Subcutaneous adipose tissue (tissue), 4 donors: ENCODE results near the gene VAPA. TPM values are rescaled to one million over a fixed set of nuclear protein-coding genes. Genes with fewer than 3 reads are reported as not detected.

Experiments
- total RNA-seq, 4 donors: library from RNA; depleted of rRNA; stranded (reverse); fragments of >200 nt; gene quantifications; one replicate each; pipeline ENCODE4 v1.1.0, GENCODE V29; 2016
- TF ChIP-seq, protein P1 (sequence below): fragments of 450-650 bp; IDR thresholded peaks from one replicate; pipeline ENCODE4 v1.5.1; 2016; ENCODE audit warnings: low read depth, mild to moderate bottlenecking, control low read depth, antibody characterized with exemption, moderate library complexity

VAPA gene
- total RNA-seq, 4 donors from 2014 or later, result 176 to 282 (median 249) TPM

DNA sequence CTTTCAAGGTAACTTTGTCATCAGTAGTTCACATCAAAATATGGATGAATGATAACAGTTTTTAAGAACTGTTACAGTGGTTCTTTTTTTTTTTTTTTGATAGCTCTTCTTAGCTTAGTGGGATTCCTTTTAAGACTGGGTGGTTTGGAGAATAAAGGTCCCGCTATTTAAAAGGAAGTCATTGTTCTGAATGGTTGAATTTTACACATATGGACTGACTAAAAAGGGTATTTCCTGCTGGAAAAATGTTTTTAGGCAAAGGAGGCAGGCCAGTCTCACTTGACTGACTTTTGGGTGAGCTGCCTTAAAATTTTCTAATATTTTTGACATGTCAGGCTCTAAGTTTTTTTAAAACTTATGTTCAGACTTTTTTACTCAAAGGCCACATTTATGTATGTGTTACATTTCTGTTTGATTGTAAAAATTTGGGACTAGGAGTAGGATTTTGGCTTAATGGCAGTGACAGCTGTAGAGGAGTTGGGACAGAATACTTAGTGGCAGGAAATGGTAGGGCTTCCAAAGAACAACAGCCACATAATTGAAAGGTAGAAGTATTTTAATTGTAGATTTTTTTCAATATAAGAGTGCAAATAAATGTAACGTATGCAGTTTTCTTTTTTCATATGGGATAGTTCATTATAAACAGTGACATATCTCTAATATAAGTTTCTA, 13.7 kb downstream of the VAPA start:
- TF ChIP-seq, protein P1, sequence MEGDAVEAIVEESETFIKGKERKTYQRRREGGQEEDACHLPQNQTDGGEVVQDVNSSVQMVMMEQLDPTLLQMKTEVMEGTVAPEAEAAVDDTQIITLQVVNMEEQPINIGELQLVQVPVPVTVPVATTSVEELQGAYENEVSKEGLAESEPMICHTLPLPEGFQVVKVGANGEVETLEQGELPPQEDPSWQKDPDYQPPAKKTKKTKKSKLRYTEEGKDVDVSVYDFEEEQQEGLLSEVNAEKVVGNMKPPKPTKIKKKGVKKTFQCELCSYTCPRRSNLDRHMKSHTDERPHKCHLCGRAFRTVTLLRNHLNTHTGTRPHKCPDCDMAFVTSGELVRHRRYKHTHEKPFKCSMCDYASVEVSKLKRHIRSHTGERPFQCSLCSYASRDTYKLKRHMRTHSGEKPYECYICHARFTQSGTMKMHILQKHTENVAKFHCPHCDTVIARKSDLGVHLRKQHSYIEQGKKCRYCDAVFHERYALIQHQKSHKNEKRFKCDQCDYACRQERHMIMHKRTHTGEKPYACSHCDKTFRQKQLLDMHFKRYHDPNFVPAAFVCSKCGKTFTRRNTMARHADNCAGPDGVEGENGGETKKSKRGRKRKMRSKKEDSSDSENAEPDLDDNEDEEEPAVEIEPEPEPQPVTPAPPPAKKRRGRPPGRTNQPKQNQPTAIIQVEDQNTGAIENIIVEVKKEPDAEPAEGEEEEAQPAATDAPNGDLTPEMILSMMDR, result no peak

DNA sequence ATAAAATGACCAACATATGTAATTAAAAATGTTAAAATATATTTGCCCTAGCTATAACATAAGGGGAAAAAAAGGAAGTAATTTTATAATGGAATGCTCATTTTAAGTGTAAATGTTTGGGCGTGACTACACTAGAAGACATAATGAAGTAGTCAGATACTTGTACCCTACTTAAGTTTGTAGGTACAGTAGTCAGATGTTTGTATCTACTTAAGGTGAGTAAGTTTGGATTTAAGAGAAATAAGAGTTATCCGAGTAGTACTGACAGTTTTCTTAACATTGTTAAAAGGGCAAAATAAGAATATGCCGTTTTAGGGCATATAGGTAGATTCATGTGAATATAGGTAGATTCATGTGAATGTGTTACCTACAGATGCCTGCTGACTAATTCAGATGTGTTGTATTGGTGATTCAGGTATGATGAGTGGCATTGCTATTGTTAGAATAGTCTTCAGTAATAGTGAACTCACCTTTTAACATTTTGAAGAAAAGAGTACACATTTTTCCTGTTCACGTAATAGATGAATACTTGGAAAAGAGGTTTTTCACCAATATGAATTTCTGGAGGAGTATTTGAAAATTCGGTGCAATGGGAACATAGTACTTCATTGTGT, 14.9 kb downstream of the VAPA start:
- TF ChIP-seq, protein P1, result no peak

DNA sequence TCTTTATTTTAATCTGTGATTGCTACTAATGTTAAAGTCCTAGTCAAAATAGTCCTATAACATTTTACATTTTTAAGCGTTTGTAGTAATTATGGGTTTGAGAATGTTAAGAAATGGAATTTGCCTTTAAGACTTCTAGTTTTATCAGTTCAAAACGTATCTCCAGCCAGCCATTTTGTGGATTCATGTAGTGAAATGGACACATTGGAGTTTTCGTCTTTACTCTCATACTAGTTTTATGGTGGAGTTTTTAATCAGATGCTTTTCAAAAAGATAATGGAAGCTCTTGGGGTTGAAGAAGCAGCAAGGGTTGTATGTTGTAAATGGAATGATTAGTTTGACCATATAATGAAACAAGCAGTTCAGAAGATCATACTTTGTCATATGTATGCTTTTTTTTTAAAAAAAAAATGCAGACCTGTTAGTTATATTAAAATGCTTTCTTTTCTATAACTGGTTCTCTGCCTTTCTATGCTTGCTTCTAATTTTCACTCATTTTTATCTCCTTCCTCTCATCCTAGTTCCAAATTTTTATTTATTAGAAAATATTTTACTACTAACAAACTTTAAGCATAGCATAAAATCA, 16.6 kb downstream of the VAPA start:
- TF ChIP-seq, protein P1, result no peak

DNA sequence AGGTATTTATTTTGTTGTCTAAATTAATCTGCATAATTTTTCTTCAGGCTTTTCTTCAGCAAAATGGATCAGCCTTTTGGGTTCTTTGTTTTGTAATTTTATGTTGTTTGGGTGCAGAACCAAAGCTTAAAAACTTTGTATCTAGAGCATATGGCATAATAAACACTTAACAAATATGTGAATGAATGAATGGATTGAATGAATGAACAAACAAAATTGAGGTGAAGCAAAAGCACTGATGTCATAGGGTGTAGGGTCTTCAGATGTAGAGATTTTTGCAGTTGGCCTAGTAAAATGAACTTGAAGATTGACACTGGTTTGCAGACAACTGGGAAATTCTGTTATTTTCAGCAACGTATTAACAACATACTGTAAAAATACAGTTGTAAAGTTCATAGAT, 17.3 kb downstream of the VAPA start:
- TF ChIP-seq, protein P1, result no peak

DNA sequence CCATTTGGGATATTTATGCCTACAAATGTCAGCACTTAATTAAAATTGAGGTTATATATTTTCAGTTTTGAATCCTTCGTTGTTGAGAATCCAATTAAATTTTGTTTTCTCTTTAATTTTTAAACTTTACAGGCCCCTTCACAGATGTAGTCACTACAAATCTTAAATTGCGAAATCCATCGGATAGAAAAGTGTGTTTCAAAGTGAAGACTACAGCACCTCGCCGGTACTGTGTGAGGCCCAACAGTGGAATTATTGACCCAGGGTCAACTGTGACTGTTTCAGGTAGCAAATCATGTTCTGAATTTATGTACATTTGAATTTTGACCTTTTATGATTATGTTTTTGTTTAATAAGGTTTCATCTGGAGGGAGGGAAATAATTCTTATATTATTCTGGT, 17.9 kb downstream of the VAPA start:
- TF ChIP-seq, protein P1, result no peak

DNA sequence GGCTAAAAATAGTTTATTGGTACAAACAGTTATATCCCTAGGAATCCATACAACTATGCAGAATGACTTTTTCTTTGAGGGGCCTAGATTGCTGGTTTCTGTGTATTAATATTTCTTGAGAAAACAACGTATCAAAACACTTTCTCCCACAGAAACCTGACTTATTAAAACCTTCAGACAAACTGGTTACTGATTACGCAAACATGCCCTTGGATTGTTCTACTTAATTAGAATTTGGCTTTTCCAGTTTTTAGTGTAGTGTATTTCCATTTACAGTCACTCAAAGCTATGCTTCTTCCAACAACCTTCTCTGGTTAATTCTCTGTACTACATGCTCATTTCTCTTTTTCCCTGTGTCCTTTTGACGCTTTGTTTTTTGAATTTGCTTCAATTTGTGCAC, 20.0 kb downstream of the VAPA start:
- TF ChIP-seq, protein P1, result no peak

DNA sequence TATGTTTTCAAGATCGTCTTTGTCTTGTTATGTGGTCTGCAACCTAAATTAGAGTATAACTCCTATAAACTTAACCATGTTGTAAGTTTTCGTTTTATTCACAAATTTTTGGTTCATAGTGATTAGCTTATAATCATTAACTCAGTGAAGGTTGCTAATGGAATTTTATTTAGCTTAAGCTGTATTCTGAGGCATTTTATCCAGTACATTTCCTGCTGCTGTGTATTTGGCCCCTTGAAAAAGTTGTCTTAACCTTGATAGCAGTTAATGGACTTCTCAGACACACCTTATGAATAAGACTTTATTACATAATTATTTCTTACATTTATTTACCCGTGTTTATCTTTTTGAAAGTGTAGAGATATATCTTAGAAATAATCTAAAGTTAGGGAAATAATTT, 20.5 kb downstream of the VAPA start:
- TF ChIP-seq, protein P1, result no peak
